SU-DHL-6 (cell line): ENCODE measurements around the gene TNFRSF12A.

Experiments
- EZH2phosphoT487 ChIP-seq: fragments of 200-600 bp; sonication (generic), shearing (Covaris generic); conservative IDR thresholded peaks from 2 replicates; pipeline ENCODE4 v1.6.1; 2018; ENCODE audit warnings: mild to moderate bottlenecking, antibody characterized with exemption, low read length, moderate library complexity, mixed read lengths
- TF ChIP-seq, protein P1 (sequence below): fragments of 200-600 bp; sonication (generic); IDR thresholded peaks from one replicate; pipeline ENCODE4 v1.5.1; 2017; ENCODE audit warnings: antibody characterized with exemption, mild to moderate bottlenecking, low read length, moderate library complexity; ENCODE audit not compliant: insufficient read depth, poor library complexity, severe bottlenecking

DNA sequence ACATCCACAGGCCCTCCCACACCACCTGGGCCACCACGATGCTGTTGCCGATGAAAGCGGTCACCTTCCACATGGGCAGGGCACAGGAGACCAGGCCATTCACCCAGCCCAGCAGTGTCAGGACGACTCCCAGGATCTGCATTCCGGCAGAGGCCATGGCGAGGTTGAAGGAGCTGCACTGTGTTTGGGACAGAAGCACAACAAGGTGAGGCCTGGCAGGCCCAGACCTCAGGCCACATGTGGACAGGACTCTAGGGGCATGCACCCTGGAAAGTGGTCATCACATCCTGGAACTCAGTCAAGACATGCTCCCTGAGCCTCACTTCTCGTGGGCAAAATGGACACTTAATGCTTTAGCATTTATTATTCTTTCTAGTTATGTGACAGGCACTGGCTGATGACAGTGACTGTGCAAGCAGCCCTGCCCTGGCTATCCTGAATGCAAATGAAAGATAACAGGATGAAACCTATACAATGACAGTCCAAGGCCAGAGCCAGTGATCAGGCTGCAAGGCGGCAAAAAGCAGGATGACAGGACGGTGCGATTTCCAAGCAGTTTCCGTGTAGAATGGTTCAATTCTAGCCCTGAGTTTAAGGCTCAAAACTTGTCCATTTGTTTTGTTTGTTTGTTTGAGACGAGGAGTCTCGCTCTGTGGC is 4.2 kb upstream of the TNFRSF12A start:
- TF ChIP-seq, protein P1, sequence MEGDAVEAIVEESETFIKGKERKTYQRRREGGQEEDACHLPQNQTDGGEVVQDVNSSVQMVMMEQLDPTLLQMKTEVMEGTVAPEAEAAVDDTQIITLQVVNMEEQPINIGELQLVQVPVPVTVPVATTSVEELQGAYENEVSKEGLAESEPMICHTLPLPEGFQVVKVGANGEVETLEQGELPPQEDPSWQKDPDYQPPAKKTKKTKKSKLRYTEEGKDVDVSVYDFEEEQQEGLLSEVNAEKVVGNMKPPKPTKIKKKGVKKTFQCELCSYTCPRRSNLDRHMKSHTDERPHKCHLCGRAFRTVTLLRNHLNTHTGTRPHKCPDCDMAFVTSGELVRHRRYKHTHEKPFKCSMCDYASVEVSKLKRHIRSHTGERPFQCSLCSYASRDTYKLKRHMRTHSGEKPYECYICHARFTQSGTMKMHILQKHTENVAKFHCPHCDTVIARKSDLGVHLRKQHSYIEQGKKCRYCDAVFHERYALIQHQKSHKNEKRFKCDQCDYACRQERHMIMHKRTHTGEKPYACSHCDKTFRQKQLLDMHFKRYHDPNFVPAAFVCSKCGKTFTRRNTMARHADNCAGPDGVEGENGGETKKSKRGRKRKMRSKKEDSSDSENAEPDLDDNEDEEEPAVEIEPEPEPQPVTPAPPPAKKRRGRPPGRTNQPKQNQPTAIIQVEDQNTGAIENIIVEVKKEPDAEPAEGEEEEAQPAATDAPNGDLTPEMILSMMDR = no peak
- TF ChIP-seq EZH2phosphoT487 = no peak
